Fibroblast of villous mesenchyme (primary cell): ENCODE measurements around the gene WBP11. TPM values are rescaled to one million over a fixed set of nuclear protein-coding genes. Genes with fewer than 3 reads are reported as not detected.

Source experiments
- DNase-seq: peaks from one replicate; pipeline ENCODE4 v3.0.0-alpha.2; 2010; ENCODE audit warnings: low read depth
- H3K4me3 ChIP-seq: 2 replicates; pipeline ENCODE4 v1.5.1; 2011; ENCODE audit warnings: low read depth, mild to moderate bottlenecking, low read length
- total RNA-seq: library from RNA; depleted of rRNA; stranded (reverse); fragments of >200 nt; gene quantifications from 2 replicates; pipeline ENCODE4 v1.2.3, GENCODE V29; 2012
- TF ChIP-seq, protein P1 (sequence below): IDR thresholded peaks from 2 replicates; pipeline ENCODE4 v1.5.1; 2012; ENCODE audit warnings: low read depth, mild to moderate bottlenecking, low read length; ENCODE audit not compliant: insufficient read depth

The WBP11 gene
- total RNA-seq, 1 donor: 15.5 TPM

DNA sequence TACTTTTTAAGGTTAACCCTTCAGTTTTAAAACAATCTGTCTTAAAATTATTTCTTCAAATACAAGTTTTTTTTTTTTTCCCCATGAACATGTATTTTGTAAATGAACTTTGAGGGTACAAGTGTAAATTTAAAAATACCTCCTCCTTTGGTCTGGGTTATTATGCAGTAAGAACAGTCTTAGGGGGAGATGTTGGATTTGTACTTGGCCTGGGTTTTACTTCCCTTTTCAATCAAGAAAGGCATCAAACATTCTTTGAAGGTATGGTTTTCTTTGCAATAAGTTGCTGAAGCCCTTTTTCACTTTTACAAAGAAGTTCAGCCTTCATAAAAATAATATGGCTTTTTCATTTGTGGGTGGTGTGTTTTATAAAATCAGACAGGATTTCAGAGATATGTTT lies 20.5 kb downstream of the WBP11 start:
- no peak overlapping the region for H3K4me3 ChIP-seq
- no peak for DNase-seq
- TF ChIP-seq, protein P1, sequence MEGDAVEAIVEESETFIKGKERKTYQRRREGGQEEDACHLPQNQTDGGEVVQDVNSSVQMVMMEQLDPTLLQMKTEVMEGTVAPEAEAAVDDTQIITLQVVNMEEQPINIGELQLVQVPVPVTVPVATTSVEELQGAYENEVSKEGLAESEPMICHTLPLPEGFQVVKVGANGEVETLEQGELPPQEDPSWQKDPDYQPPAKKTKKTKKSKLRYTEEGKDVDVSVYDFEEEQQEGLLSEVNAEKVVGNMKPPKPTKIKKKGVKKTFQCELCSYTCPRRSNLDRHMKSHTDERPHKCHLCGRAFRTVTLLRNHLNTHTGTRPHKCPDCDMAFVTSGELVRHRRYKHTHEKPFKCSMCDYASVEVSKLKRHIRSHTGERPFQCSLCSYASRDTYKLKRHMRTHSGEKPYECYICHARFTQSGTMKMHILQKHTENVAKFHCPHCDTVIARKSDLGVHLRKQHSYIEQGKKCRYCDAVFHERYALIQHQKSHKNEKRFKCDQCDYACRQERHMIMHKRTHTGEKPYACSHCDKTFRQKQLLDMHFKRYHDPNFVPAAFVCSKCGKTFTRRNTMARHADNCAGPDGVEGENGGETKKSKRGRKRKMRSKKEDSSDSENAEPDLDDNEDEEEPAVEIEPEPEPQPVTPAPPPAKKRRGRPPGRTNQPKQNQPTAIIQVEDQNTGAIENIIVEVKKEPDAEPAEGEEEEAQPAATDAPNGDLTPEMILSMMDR: no peak

DNA sequence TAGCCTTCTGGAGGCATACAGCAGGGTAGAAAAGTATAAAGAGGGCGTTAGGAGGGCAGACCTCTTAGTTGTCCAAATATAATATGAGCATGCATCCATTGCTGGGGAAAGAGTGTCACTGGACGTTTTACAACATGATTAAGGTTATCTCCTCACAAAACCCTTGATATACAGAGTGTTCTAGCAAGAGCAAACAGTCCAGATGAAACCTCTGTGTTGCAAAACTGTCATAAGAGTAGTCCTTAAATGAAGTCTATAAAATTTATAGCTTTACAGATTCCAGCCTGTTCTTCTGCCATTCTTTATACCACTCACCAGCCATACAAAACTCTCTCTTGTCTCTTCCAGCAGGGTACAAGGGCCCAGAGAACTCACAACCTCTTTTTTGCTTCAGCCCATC lies 21.7 kb downstream of the WBP11 start:
- peak; percentile 57 for DNase-seq
- TF ChIP-seq, protein P1: no peak
- H3K4me3 ChIP-seq: no peak overlapping the region

DNA sequence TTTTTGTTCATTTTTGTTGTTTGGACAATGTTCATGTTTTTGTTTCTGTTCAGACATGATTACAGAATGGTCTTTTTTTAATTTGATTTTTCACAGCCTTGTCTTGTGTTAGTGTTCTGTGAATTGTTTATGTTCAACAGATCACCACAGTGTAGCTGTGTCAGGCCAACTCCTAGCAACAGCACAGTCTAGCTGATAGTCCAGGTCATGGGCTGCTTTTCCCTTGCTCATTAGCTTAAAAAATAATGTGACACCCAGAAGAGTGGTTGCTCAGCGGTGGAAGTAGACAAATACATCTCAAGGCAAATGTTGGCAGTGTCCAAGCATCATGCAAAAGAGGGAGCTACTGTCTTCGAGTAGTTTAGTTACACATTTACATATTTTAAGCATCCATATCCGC lies 22.4 kb downstream of the WBP11 start:
- TF ChIP-seq, protein P1: no peak
- DNase-seq: no peak
- no peak overlapping the region for H3K4me3 ChIP-seq

DNA sequence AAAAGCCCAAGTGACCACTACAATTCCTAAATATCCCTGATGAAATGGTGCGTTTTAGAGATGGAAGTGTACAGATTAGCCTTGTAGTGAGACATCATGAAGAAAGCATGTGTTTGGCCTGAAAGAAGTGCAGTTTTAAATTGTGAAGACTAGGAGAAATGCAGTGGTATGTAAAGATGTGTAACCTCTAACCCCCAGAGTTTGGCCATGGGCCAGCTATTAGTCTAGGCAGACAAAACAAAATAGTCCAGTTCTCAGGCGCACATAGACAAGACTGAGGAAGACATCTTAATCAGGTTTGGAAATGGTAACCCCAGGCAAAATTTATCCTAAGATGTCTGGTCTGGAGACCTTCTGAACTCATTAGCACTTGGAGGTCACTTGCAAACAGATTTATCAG lies 23.4 kb downstream of the WBP11 start:
- H3K4me3 ChIP-seq: no peak overlapping the region
- TF ChIP-seq, protein P1: no peak
- peak; percentile 36 for DNase-seq

DNA sequence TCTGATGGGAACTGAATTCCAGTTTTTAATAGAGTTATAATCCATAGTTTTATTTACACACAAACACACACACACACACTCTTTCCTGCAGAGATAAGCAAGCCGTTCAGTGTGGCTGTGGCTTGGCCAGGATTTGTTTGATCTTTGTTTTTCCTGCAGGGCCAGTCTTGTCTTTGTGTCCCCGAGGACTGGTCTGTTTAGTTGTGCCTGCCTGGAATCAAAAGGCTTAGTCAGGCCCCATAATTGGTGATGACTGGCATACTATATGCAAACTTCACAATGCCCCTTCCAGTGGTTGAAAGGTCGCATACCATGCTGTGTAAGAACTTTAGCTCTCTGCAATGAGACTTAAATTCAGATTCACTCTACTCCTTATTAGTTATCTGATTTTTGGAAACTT lies 26.0 kb downstream of the WBP11 start:
- no peak for DNase-seq
- H3K4me3 ChIP-seq: no peak overlapping the region
- TF ChIP-seq, protein P1: no peak

DNA sequence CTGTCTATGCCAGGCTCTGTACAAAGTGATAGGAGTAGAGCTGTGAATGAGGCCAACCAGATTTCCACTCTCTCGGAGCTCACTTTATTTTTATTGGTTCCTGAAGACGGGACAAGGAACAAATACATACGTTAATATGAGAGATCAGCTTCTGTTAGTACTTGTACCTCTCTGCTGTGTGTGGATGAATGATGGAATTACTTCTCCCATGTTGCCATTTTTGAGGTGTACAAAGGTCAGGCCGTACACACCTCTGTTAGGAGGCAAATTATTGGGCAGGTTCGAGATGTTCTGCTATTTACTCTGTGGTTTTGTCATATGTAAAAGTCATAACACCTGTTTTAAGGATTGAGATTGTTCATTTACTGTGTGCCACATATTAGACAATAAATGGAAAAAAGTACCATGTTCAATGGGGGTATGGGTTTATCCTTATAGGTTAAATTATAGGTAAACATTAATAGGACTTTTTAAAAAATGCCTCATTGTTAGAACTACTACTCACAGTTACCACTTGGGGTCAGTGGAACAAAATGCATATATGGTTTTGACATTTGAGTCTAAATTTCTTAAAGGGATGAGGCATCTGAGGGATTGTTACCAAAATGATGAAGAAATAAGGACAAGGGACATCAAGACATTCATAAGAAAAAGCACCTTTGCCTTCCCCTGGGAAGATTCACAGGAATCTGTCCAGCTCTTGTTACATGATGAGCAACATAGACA lies 26.9 kb downstream of the WBP11 start:
- DNase-seq: no peak
- peak overlapping the region; percentile 84 for H3K4me3 ChIP-seq
- TF ChIP-seq, protein P1: peak; percentile 39

DNA sequence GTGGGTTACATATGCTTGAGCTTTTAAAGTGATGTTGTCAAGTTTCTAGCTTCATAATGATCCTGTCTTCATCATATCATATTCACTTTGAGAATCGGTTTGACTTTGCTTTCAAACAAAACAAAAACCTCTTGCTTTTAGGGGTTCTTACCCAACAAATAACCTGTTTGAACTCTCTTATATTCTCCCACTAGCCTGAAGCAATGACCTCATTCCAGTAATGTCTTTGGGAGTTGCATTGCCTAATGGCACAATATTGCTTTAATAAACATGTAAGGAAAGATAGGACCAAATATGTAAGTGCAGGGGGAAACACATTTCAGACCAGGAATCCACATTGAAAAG lies 27.7 kb downstream of the WBP11 start:
- TF ChIP-seq, protein P1: no peak
- DNase-seq: peak; percentile 85
- peak overlapping the region; percentile 84 for H3K4me3 ChIP-seq
